ENCODE data around the gene ZNF230.

ZNF230 gene

DNA sequence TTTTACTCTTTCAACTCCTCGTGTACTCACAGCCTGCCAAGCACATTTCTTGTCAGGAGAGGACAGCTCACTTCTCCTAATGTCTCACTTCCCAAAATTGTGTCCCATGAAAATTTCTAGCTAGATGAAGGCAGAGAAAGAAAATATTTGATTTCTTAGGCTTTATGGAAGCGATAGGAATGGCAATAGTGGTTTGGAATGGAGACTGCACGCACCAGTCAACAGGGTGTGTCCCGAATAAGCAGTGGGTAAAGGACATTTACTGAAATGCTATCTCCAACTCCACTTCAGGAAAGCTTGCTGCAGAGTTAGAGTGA lies 22.1 kb downstream of the ZNF230 start:
- peaks cover 7% of the 10 kb centered on the region for H3K9me3 ChIP-seq (ENCODE audit: control insufficient read depth, insufficient read depth, low read depth, low read length)
- ChIA-PET CTCF (interaction anchor here (1.2 kb wide), 1 partner anchor 17 kb away, joined by 4 read pairs; no protein-coding TSS in a partner anchor), POLR2A (interaction anchor here (1.0 to 2.0 kb wide), 7 partner anchors 20 to 182 kb away, joined by 3 to 7 read pairs (median 5); partner anchors contain the start of genes ZNF221, ZNF223, ZNF224 and ZNF45)
- peaks cover 33 to 36% of the 10 kb centered on the region in 2 experiments for H3K36me3 ChIP-seq (ENCODE audit: control insufficient read depth in 2 of 2, insufficient read depth in 1 of 2, low read length in 2 of 2)
- H3K4me1 ChIP-seq (ENCODE audit: control insufficient read depth, insufficient read depth, low read length) = peaks cover 13% of the 10 kb centered on the region; the same call in 1 of the 2 replicates
- peak overlapping the region; percentile 53 for H3K4me3 ChIP-seq (ENCODE audit: low read depth, low read length)
- peak overlapping the region; percentile 9; the same call in 1 of the 2 replicates for H3K27ac ChIP-seq (ENCODE audit: extremely low read depth, low read depth, low read length)
- TF ChIP-seq ZNF23 (tag by site-specific recombination; IDR thresholded peaks at IDR 0.05; ENCODE audit: borderline replicate concordance) = no peak
- no peak for TF ChIP-seq ZNF266 (tag by site-specific recombination; IDR thresholded peaks at IDR 0.05; ENCODE audit: low read depth)
- TF ChIP-seq ZSCAN30 (tag by site-specific recombination; IDR thresholded peaks at IDR 0.05) = 0 out of 2 replicates have a peak, but pooled peaks have one; percentile 7
- TF ChIP-seq, protein P1, sequence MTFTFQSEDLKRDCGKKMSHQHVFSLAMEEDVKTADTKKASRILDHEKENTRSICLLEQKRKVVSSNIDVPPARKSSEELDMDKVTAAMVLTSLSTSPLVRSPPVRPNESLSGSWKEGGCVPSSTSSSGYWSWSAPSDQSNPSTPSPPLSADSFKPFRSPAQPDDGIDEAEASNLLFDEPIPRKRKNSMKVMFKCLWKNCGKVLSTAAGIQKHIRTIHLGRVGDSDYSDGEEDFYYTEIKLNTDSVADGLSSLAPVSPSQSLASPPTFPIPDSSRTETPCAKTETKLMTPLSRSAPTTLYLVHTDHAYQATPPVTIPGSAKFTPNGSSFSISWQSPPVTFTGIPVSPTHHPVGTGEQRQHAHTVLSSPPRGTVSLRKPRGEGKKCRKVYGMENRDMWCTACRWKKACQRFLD (tag by site-specific recombination; IDR thresholded peaks at IDR 0.05) = no peak
- 0 out of 2 replicates have a peak, but pooled peaks have one; percentile 21 for TF ChIP-seq SP7 (tag by site-specific recombination; IDR thresholded peaks at IDR 0.05)
- no peak for TF ChIP-seq ZNF544 (tag by site-specific recombination; IDR thresholded peaks at IDR 0.05)
- 0 out of 2 replicates have a peak, but pooled peaks have one; percentile 73 for TF ChIP-seq ZNF501 (tag by site-specific recombination; IDR thresholded peaks at IDR 0.05)
- TF ChIP-seq ZNF626 (tag by site-specific recombination; IDR thresholded peaks at IDR 0.05) = peak; percentile 77; the same call in 1 of the 2 replicates
- no peak for TF ChIP-seq KLF9 (tag by site-specific recombination; IDR thresholded peaks at IDR 0.05; ENCODE audit: low read depth)
- no peak for TF ChIP-seq ZNF10 (tag by site-specific recombination; IDR thresholded peaks at IDR 0.05)
- TF ChIP-seq ZNF416 (tag by site-specific recombination; IDR thresholded peaks at IDR 0.05) = no peak
- TF ChIP-seq ZNF292 (tag by site-specific recombination; IDR thresholded peaks at IDR 0.05; ENCODE audit: borderline replicate concordance, low read depth) = no peak
- TF ChIP-seq RBAK (tag by site-specific recombination; IDR thresholded peaks at IDR 0.05) = 0 out of 2 replicates have a peak, but pooled peaks have one; percentile 6
- no peak for TF ChIP-seq ZFP41 (tag by site-specific recombination; IDR thresholded peaks at IDR 0.05; ENCODE audit: borderline replicate concordance)
- TF ChIP-seq ZNF394 (tag by site-specific recombination; IDR thresholded peaks at IDR 0.05; ENCODE audit: borderline replicate concordance) = no peak
- TF ChIP-seq ZNF175 (tag by site-specific recombination; IDR thresholded peaks at IDR 0.05) = no peak
- TF ChIP-seq ZFHX2 (tag by site-specific recombination; conservative IDR thresholded peaks at IDR 0.05) = no peak
- no peak for TF ChIP-seq ZNF629 (tag by site-specific recombination; IDR thresholded peaks at IDR 0.05)
- TF ChIP-seq, protein P2, sequence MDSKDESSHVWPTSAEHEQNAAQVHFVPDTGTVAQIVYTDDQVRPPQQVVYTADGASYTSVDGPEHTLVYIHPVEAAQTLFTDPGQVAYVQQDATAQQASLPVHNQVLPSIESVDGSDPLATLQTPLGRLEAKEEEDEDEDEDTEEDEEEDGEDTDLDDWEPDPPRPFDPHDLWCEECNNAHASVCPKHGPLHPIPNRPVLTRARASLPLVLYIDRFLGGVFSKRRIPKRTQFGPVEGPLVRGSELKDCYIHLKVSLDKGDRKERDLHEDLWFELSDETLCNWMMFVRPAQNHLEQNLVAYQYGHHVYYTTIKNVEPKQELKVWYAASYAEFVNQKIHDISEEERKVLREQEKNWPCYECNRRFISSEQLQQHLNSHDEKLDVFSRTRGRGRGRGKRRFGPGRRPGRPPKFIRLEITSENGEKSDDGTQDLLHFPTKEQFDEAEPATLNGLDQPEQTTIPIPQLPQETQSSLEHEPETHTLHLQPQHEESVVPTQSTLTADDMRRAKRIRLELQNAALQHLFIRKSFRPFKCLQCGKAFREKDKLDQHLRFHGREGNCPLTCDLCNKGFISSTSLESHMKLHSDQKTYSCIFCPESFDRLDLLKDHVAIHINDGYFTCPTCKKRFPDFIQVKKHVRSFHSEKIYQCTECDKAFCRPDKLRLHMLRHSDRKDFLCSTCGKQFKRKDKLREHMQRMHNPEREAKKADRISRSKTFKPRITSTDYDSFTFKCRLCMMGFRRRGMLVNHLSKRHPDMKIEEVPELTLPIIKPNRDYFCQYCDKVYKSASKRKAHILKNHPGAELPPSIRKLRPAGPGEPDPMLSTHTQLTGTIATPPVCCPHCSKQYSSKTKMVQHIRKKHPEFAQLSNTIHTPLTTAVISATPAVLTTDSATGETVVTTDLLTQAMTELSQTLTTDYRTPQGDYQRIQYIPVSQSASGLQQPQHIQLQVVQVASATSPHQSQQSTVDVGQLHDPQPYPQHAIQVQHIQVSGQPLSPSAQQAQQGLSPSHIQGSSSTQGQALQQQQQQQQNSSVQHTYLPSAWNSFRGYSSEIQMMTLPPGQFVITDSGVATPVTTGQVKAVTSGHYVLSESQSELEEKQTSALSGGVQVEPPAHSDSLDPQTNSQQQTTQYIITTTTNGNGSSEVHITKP (tag by site-specific recombination; IDR thresholded peaks at IDR 0.05) = peak; percentile 66; the same call in 1 of the 2 replicates
- no peak for TF ChIP-seq ZNF555 (tag by site-specific recombination; conservative IDR thresholded peaks at IDR 0.05)
- no peak for TF ChIP-seq ZNF658 (tag by site-specific recombination; IDR thresholded peaks at IDR 0.05)
- no peak; the same call in 1 of the 2 replicates for TF ChIP-seq SP3 (tag by site-specific recombination; IDR thresholded peaks at IDR 0.05)
- no peak for TF ChIP-seq ZNF521 (tag by site-specific recombination; IDR thresholded peaks at IDR 0.05)
- no peak for TF ChIP-seq PRDM1 (tag by site-specific recombination; IDR thresholded peaks at IDR 0.05)
- no peak for TF ChIP-seq ZNF830 (tag by site-specific recombination; IDR thresholded peaks at IDR 0.05; ENCODE audit: low read depth)
- no peak for TF ChIP-seq ZNF426 (tag by site-specific recombination; IDR thresholded peaks at IDR 0.05)
- TF ChIP-seq, protein P3, sequence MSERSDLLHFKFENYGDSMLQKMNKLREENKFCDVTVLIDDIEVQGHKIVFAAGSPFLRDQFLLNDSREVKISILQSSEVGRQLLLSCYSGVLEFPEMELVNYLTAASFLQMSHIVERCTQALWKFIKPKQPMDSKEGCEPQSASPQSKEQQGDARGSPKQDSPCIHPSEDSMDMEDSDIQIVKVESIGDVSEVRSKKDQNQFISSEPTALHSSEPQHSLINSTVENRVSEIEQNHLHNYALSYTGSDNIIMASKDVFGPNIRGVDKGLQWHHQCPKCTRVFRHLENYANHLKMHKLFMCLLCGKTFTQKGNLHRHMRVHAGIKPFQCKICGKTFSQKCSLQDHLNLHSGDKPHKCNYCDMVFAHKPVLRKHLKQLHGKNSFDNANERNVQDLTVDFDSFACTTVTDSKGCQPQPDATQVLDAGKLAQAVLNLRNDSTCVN (tag by site-specific recombination; optimal IDR thresholded peaks at IDR 0.05) = no peak
- TF ChIP-seq, protein P4, sequence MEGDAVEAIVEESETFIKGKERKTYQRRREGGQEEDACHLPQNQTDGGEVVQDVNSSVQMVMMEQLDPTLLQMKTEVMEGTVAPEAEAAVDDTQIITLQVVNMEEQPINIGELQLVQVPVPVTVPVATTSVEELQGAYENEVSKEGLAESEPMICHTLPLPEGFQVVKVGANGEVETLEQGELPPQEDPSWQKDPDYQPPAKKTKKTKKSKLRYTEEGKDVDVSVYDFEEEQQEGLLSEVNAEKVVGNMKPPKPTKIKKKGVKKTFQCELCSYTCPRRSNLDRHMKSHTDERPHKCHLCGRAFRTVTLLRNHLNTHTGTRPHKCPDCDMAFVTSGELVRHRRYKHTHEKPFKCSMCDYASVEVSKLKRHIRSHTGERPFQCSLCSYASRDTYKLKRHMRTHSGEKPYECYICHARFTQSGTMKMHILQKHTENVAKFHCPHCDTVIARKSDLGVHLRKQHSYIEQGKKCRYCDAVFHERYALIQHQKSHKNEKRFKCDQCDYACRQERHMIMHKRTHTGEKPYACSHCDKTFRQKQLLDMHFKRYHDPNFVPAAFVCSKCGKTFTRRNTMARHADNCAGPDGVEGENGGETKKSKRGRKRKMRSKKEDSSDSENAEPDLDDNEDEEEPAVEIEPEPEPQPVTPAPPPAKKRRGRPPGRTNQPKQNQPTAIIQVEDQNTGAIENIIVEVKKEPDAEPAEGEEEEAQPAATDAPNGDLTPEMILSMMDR (tag by site-specific recombination; IDR thresholded peaks at IDR 0.05) = no peak
- TF ChIP-seq ZNF133 (tag by site-specific recombination; IDR thresholded peaks at IDR 0.05) = peak; percentile 37; the same call in 1 of the 2 replicates
- TF ChIP-seq ZNF114 (tag by site-specific recombination; IDR thresholded peaks at IDR 0.05) = no peak
- TF ChIP-seq SCRT2 (tag by site-specific recombination; IDR thresholded peaks at IDR 0.05) = 0 out of 2 replicates have a peak, but pooled peaks have one; percentile 19
- 0 out of 2 replicates have a peak, but pooled peaks have one; percentile 3 for TF ChIP-seq ZFP37 (tag by site-specific recombination; IDR thresholded peaks at IDR 0.05)
- no peak for TF ChIP-seq YY1 (tag by site-specific recombination; IDR thresholded peaks at IDR 0.05)
